ENCODE measurements around the gene PLTP.

- TF ChIP-seq CTCF (conservative IDR thresholded peaks at IDR 0.05), result no peak
- no peak for TF ChIP-seq ZFX (IDR thresholded peaks at IDR 0.05)
Measured at GRCh38 chr20:45950330-45950646, 38.3 kb upstream of the PLTP start.

Data from C4-2B (cell line).